GM18499 (cell line): ENCODE results near the gene ADAMTS14.

Experiments used
- ATAC-seq: cut with Tn5 transposase; IDR thresholded peaks from one replicate; pipeline ENCODE4 v1.9.1; 2021; ENCODE audit warnings: moderate number of reproducible peaks; ENCODE audit not compliant: insufficient read depth, unreplicated experiment

Gene ADAMTS14

GRCh38 chr10:70804421-70804808 is 132.1 kb downstream of the ADAMTS14 start:
- ATAC-seq: no peak

GRCh38 chr10:70805619-70806215 is 133.4 kb downstream of the ADAMTS14 start:
- no peak for ATAC-seq

GRCh38 chr10:70806841-70807240 is 134.5 kb downstream of the ADAMTS14 start:
- no peak for ATAC-seq

GRCh38 chr10:70807556-70807955 is 135.2 kb downstream of the ADAMTS14 start:
- ATAC-seq: no peak

GRCh38 chr10:70809011-70809611 is 136.8 kb downstream of the ADAMTS14 start:
- ATAC-seq: no peak

- no peak for ATAC-seq
These were observed 137.4 kb downstream of the ADAMTS14 start for GRCh38 chr10:70809726-70810125.

GRCh38 chr10:70810967-70811366 is 138.7 kb downstream of the ADAMTS14 start:
- no peak for ATAC-seq

- ATAC-seq: no peak
These were observed 139.6 kb downstream of the ADAMTS14 start for GRCh38 chr10:70811881-70812280.
